GM03348 (cell line): ENCODE results near the gene TMEM270.

Experiments used
- DNase-seq: peaks from one replicate; pipeline ENCODE4 v3.0.0; 2012; ENCODE audit warnings: low spot score

The TMEM270 gene

DNA sequence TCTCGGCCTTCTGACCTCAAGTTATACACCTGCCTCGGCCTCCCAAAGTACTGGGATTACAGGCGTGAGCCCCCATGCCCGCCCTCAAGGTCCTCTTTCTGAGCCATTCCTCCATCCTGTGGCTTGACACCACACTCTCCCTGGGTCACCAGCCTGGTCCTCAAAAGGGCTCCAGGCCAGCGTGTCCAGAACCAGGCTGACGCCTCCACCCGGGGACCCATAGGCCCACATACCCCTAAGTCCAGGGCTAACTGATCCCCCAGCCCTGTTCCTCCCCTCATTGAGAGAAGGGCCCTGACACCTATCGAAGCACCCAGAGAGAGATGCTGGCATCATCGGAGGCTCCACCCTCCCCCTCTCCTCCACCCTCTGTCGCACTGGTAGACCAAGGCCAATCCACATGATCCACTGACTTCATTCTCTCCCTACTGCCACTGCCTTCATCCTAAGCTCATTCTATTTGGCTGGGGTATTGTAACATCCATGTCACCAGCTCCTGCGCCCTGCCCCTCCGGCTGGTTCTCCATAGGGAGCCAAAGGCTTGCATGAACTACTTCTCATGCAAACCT, 46.7 kb downstream of the TMEM270 start:
- no peak for DNase-seq

DNA sequence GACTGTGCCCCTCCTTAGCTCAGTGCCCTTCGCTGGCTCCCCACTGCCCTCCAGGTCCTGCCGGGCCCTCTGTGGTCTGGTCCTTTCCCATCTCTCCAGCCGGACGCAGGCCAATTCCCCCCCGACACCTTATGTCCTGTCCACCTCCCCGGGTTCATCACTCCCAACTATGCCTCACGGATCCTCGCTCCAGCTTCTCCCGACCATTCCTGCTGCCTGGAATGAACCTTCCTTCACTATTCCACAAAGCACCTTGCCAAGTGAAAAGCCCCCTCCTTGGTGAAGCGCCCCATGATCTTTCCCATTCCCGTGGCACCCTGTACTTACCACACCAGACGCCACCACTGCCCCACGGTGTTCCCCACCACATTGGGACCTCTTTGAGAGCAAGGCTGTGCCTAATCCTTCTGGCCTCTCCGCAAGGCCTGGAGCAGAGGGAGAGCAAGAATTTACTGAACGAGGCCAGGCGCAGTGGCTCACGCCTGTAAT, 47.2 kb downstream of the TMEM270 start:
- DNase-seq: no peak

DNA sequence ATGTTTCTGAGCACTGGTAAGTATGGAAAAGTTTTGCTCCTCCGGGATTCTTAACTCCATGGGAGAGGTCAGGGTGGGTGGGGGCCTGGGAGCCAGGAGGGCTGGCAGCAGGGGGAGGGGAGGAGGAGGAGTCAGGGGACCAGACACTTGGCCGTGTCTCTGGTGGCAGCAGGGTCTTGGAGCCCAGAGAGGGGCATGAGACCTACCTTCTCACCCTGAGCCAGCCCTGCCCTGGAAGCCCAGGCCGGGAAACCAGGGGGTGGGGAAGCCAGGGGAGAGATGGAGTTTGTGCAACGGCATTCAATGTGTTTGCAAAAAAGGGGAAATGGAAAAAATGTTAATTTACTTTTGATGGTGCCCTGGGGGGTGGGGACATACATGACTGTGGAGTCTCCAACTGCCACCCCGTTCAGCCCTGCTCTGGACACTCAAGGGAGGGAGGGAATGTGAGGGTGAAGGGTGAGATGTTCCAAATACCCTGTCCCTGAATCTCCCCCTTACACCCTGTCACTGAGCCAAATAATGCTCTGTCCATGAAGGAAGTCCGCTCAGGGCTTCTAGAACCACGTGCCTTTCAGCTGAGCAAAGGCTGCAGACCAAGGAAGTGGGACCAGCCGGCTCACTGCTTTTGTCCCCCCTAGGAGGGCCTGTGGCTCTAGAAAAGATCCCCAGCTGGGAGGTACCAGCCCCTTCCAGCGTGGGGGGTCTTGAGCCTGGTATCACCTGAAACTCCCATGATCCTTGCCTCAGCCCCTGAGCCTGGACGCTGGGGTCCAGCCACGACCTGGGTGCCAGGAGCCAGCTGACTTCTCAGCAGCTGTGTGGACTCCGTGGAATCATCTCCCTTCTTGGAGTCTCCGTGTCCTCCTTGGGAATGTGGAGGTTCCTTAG, 48.3 kb downstream of the TMEM270 start:
- DNase-seq: no peak

DNA sequence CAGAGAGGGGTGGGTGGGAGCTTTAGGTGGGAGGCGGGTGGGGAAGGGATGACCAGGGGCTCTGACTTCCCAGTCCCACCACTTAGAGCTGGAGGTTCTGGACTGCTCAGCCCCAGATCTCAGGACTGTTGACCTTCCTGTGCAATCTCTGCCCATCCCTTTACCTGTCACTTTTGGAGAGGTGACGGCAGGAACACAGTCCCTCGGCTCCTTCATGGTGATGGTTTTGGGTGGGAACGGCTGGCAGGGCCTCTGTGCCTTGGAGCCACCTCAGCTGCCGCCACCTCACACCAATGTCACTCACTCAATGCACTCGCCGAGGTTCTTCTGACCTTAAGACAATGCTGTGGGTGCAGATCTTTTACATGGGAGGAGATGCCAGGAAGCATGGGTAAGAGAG, 49.0 kb downstream of the TMEM270 start:
- DNase-seq: no peak

DNA sequence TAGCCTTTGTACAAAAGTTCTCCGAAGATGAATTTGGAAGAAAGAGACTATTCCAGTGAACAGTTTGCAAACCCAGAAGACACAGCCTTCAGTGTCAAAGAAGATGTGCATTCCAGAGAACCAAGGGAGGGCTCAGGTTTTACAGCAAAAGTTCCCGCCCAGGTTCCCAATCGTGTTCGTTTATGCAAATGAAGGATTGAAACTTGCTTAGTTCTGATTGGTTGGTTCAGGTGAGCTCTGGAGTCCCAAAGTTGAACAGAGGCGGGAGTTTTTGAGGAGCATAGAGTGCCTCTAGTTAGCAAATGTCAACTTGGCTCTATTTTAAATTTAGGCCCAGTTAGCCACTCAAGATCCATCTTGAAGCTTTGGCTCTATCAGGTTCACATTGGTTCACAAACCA, 51.3 kb downstream of the TMEM270 start:
- no peak for DNase-seq
